GM20000 (cell line): ENCODE measurements around the gene CHST8.
"Not testable (repeated sequence)": the region's sequence is repeated elsewhere in the genome, so short reads cannot be mapped to it uniquely, and the experiment has no call there.

Experiments used
- DNase-seq: peaks from one replicate; pipeline ENCODE4 v3.0.0; 2012; ENCODE audit warnings: low spot score
- CTCF ChIP-seq: IDR thresholded peaks from 2 replicates; pipeline ENCODE4 v1.5.1; 2012; ENCODE audit warnings: mild to moderate bottlenecking, control low read depth; ENCODE audit errors: extremely low read depth, missing control alignments

CHST8 gene

GRCh38 chr19:33606556-33606955 lies 15.2 kb upstream of the CHST8 start:
- DNase-seq, result no peak
- no peak for TF ChIP-seq CTCF

DNA sequence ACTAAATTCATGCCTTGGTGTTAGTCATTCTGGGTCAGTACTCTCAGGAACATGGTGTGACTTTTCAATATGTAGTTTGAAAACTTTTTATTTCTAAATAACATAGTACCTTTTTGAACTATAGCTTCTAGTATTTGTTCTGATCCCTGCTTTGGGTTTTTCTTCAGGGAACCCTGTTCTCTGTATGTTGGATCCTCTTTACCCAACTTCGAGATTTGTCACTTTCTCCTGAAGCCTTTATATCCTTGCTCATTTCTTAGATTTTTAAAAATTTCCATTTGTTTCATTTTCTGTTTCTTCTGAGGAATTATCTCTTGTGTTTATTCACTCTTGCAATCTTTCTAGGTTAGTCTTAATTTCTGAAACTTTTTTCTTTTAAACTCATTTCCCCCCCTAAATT lies 12.4 kb upstream of the CHST8 start:
- DNase-seq, result no peak
- no peak for TF ChIP-seq CTCF

DNA sequence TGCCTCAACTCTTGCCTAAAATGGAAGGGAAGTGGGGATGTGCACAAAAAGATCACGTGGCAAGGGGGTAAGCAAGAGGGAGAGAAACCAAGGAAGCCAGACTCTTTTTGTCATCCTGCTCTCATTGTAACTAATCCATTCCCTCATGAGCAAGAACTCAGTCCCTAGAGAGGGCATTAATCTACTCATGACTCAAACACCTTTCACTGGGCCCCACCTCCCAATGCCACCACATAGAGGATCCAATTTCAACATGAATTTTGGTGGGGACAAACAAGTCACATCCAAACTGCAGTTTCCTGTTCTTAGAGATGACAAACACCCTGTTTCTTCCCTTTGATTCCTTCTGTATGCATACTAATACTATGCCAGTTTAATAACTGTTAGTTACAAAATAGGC lies 11.2 kb upstream of the CHST8 start:
- TF ChIP-seq CTCF, result no peak
- DNase-seq, result no peak

- TF ChIP-seq CTCF, result no peak
- no peak for DNase-seq
These were observed 8.7 kb upstream of the CHST8 start for GRCh38 chr19:33612928-33613619.

DNA sequence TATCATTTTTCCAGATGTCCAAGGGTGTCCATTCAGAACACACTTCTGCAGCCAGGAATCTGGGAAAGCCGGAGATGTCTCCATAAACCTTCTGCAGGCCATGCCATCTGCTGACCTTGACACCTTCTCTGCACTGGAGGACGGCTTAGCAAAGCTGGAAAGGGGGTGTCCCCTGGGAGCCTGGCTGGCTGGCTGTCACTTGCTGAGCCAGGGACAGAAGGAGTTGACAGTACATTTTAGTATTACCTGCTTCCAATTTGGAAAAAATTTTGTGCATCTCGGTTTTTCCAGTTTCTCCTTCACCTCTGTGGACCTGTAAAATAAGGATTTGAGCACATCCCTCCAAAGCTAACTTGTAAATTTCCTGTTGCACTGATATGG lies 8.1 kb upstream of the CHST8 start:
- no peak for DNase-seq
- TF ChIP-seq CTCF, result no peak

DNA sequence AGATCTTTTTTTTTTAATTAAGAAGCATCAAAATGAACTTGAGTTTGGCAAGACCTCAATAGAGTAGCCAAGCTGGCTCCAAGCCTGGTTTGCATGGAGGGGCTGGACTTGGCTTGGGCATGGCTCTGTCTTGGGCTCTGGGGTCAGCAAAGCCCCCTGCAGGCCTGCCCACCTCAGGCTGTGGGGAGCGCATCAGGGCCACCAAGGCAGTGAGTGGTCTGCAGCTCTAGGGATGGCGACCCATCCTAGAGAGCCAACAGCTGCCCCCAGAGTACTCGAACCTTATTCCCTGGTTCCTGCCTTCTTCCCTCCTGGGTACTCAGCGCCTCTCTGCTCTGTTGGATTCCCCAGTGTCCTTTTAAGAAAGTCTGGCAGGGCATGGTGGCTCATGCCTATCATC lies 5.4 kb upstream of the CHST8 start:
- no peak for TF ChIP-seq CTCF
- DNase-seq, result no peak

DNA sequence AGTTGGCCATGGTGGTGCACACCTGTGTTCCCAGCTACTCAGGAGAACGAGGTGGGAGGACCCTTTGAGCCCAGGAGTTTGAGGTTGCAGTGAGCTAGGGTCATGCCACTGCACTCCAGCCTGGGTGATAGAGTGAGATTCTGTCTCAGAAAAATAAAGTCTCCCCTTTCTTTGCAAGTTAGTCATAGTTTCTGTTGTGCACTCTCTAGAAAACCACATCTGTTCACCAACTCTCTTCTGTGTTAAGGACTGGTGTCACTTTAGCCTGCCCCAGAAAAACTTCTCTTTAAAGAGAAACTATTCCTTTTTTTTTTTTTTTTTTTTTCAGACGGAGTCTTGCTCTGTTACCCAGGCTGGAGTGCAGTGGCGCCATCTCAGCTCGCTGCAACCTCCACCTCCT lies 4.9 kb upstream of the CHST8 start:
- no peak for TF ChIP-seq CTCF
- no peak for DNase-seq

DNA sequence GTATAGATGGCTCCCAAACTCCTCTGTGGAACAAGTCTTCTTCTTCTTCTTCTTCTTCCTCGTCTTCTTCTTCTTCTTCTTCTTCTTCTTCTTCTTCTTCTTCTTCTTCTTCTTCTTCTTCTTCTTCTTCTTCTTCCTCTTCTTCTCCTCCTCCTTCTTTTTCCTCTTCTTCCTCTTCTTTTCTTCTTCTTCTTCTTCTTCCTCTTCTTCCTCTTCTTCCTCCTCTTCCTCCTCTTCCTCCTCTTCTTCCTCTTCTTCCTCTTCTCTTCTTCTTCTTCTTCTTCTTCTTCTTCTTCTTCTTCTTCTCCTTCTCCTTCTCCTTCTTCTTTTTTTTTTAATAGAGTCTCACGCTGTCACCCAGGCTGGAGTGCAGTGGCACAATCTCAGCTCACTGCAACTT lies 3.4 kb upstream of the CHST8 start:
- not testable (repeated sequence) for DNase-seq
